Measurements from ENCODE around the gene GSTM4.

- no peak for TF ChIP-seq CTCF (IDR thresholded peaks at IDR 0.05; ENCODE audit: insufficient read depth, low read length)
- TF ChIP-seq, protein P1, sequence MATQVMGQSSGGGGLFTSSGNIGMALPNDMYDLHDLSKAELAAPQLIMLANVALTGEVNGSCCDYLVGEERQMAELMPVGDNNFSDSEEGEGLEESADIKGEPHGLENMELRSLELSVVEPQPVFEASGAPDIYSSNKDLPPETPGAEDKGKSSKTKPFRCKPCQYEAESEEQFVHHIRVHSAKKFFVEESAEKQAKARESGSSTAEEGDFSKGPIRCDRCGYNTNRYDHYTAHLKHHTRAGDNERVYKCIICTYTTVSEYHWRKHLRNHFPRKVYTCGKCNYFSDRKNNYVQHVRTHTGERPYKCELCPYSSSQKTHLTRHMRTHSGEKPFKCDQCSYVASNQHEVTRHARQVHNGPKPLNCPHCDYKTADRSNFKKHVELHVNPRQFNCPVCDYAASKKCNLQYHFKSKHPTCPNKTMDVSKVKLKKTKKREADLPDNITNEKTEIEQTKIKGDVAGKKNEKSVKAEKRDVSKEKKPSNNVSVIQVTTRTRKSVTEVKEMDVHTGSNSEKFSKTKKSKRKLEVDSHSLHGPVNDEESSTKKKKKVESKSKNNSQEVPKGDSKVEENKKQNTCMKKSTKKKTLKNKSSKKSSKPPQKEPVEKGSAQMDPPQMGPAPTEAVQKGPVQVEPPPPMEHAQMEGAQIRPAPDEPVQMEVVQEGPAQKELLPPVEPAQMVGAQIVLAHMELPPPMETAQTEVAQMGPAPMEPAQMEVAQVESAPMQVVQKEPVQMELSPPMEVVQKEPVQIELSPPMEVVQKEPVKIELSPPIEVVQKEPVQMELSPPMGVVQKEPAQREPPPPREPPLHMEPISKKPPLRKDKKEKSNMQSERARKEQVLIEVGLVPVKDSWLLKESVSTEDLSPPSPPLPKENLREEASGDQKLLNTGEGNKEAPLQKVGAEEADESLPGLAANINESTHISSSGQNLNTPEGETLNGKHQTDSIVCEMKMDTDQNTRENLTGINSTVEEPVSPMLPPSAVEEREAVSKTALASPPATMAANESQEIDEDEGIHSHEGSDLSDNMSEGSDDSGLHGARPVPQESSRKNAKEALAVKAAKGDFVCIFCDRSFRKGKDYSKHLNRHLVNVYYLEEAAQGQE (IDR thresholded peaks at IDR 0.05; ENCODE audit: insufficient replicate concordance, low read depth) = no peak
- no peak for TF ChIP-seq POLR2AphosphoS5 (IDR thresholded peaks at IDR 0.05; ENCODE audit: low read depth)
- no peak for TF ChIP-seq SPI1 (IDR thresholded peaks at IDR 0.05; ENCODE audit: borderline replicate concordance, low read depth)
These were observed 14.7 kb upstream of the GSTM4 start for GRCh38 chr1:109641078-109641740.
